Gastroesophageal sphincter (tissue), 4 donors: ENCODE results near the gene CCDC120. TPM values are rescaled to one million over a fixed set of nuclear protein-coding genes. Genes with fewer than 3 reads are reported as not detected.

Experiments
- ATAC-seq: fragments of 150-250 bp; one replicate; pipeline ENCODE4 v1.9.1; 2016; ENCODE audit warnings: mild to moderate bottlenecking, moderate library complexity
- H3K27ac ChIP-seq, 4 donors: fragments of 200-600 bp; sonication (generic) in 3 of 4; 1 replicate in 3 of 4; 2 replicates in 1 of 4; pipeline ENCODE4 v1.5.1; 2016 to 2019
- H3K27me3 ChIP-seq: fragments of 200-600 bp; sonication (generic); one replicate; pipeline ENCODE4 v1.5.1; 2019
- H3K36me3 ChIP-seq, 2 donors: fragments of 200-600 bp; sonication (generic); one replicate each; pipeline ENCODE4 v1.5.1; 2019; ENCODE audit warnings: control low read depth in 1 of 2
- H3K4me1 ChIP-seq, 3 donors: fragments of 200-600 bp; sonication (generic); 1 replicate in 2 of 3; 2 replicates in 1 of 3; pipeline ENCODE4 v1.5.1; 2016 to 2019; ENCODE audit warnings: control low read depth in 2 of 3
- H3K4me3 ChIP-seq, 2 donors: fragments of 200-600 bp; sonication (generic); one replicate each; pipeline ENCODE4 v1.5.1; 2019; ENCODE audit warnings: mild to moderate bottlenecking in 1 of 2, moderate library complexity in 1 of 2
- H3K9me3 ChIP-seq, 3 donors: fragments of 200-600 bp; sonication (generic); one replicate each; pipeline ENCODE4 v1.5.1; 2017 to 2019; ENCODE audit warnings: control low read depth in 2 of 3
- CTCF ChIP-seq, 4 experiments: fragments of 200-600 bp in 2 of 4; fragments of 450-650 bp in 2 of 4; sonication (generic) in 1 of 4; IDR thresholded peaks; one replicate each; pipeline ENCODE4 v1.5.1; 2017 to 2019; ENCODE audit warnings: antibody characterized with exemption in 4 of 4, mild to moderate bottlenecking in 2 of 4, moderate library complexity in 2 of 4
- EP300 ChIP-seq: sonication (generic); formaldehyde crosslinking; IDR thresholded peaks from one replicate; pipeline ENCODE4 v1.6.1; 2017; ENCODE audit warnings: antibody characterized with exemption, mild to moderate bottlenecking
- POLR2A ChIP-seq, 2 donors: fragments of 450-650 bp; IDR thresholded peaks; one replicate each; pipeline ENCODE4 v1.6.1; 2017; ENCODE audit warnings: antibody characterized with exemption in 2 of 2, mild to moderate bottlenecking in 2 of 2, moderate library complexity in 1 of 2
- POLR2AphosphoS5 ChIP-seq: sonication (generic); formaldehyde crosslinking; IDR thresholded peaks from one replicate; pipeline ENCODE4 v1.6.1; 2017; ENCODE audit warnings: antibody characterized with exemption
- WGBS, 2 donors: methylation state at CpG; one replicate each; pipeline ENCODE4 v1.1.5; 2018; ENCODE audit warnings: low coverage in 1 of 2; 5-methylcytosine and 5-hydroxymethylcytosine counted together
- total RNA-seq, 4 donors: library from RNA; depleted of rRNA; stranded (reverse); fragments of >200 nt; gene quantifications; one replicate each; pipeline ENCODE4 v1.1.0, GENCODE V29; 2016

Gene CCDC120
- total RNA-seq, 4 donors from 2014 or later: 1.1 to 4.7 (median 2.5) TPM

- no peaks in the 10 kb centered on the region for H3K36me3 ChIP-seq
- H3K9me3 ChIP-seq: no peaks in the 10 kb centered on the region
- peak overlapping the region; percentile 73 to 93 for H3K4me3 ChIP-seq
- no peak for ATAC-seq
- peaks cover 0 to 14% (median 0%) of the 10 kb centered on the region in 3 donors for H3K4me1 ChIP-seq
- H3K27me3 ChIP-seq: no peaks in the 10 kb centered on the region
- peak overlapping the region; percentile 87 to 89 (median 88) for H3K27ac ChIP-seq
- 77 to 81% methylated on average over 5 of the region's 5 CpGs for WGBS, 2 donors
- no peak for TF ChIP-seq EP300
- TF ChIP-seq CTCF (IDR thresholded peaks at IDR 0.05): no peak
- TF ChIP-seq POLR2AphosphoS5: no peak
- no peak for TF ChIP-seq POLR2A (IDR thresholded peaks at IDR 0.05)
Observed at GRCh38 chrX:49054073-49054762, 4.6 kb upstream of the CCDC120 start.

DNA sequence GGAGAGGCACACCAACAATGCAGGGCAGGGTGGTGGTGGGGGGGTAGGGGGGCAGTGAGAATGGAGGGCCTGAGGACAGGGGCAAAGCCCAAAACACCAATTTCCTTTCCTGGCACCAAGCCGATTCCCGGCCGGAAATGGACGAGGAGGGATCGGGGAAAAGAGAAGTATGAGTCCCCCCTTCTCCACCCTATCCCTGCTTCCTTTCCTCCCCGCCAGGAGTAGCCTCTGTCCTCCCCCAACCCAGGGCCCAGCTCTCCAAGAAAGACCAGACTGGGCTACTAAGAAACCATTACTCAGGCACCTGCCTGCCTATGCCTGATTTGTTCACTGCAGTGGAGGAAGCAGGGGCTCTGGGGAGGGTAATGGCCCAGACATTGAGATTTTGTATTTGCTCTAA is 402 bp downstream of the CCDC120 start:
- no peak for ATAC-seq
- peaks cover 0 to 18% of the 10 kb centered on the region in 2 donors for H3K36me3 ChIP-seq
- H3K27ac ChIP-seq: peak overlapping the region in 3 of 4 donors; percentile 24 to 55 (median 46)

DNA sequence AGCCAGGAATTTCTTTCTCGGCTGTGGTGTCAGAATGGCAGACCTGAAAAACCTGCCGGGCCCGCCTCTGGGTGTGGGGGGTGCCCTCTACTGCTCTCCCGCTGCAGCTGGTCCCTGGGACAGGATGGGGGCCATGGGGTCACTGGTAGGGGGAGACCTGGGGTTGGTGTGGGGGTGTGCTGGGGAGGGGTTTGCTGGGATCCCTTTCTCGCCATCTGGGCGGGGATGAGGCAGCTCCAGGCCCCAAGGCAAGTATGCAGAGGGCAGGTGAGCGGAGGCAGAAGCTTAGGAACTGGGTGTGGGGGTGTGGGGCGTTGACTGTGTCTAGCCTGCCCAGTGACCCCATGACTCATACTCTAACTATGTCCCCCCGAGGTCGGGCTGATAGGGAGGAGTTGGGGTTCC is 884 bp downstream of the CCDC120 start:
- 57% methylated on average over 1 of the region's 10 CpGs; no CpG with 5 or more reads in 1 of the 2 donors for WGBS, 2 donors
- Histone ChIP-seq H3K27ac (peak overlapping the region in 3 of 4 donors; percentile 24 to 55 (median 46)), H3K4me1 (peaks cover 0 to 14% (median 0%) of the 10 kb centered on the region in 3 donors), H3K4me3 (no peak overlapping the region), H3K27me3 (no peaks in the 10 kb centered on the region), H3K36me3 (peaks cover 0 to 23% of the 10 kb centered on the region in 2 donors), H3K9me3 (no peaks in the 10 kb centered on the region)
- ATAC-seq: no peak
- TF ChIP-seq CTCF (IDR thresholded peaks at IDR 0.05): no peak
- TF ChIP-seq EP300: no peak
- TF ChIP-seq POLR2A (IDR thresholded peaks at IDR 0.05): no peak
- no peak for TF ChIP-seq POLR2AphosphoS5

More for the DNA sequence above, 402 bp downstream of the CCDC120 start:
- Histone ChIP-seq H3K9me3 (no peaks in the 10 kb centered on the region), H3K4me1 (peaks cover 0 to 16% (median 0%) of the 10 kb centered on the region in 3 donors), H3K27me3 (no peaks in the 10 kb centered on the region), H3K4me3 (peak overlapping the region in 1 of 2 donors; percentile 10)
- TF ChIP-seq POLR2AphosphoS5 (no peak), EP300 (no peak), CTCF (IDR thresholded peaks at IDR 0.05) (no peak), POLR2A (IDR thresholded peaks at IDR 0.05) (no peak)
- 0 to 77% methylated on average over 1 to 5 of the region's 6 CpGs for WGBS, 2 donors

DNA sequence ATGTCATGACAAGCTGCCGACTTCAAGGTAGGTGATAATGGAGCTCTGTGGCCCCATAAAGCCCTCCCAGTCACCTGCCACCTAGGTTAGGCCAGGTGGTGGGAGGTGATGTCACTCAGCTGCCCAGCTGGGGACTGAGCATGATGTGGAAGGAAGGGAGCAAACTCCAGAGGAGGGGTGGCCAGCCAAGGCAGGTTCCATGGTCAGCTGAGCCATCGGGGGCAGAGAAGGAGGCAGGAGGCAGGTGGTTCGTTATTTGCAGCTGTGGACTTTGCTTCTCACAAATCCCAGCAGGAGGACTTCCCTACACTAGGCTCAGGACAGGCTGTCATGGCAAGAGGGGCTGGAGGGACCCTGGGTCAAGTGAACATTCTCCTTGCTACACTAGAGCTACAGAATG is 2.1 kb downstream of the CCDC120 start:
- ATAC-seq: no peak
- 90% methylated on average over 2 of the region's 3 CpGs; no CpG with 5 or more reads in 1 of the 2 donors for WGBS, 2 donors
- Histone ChIP-seq H3K4me3 (no peak overlapping the region), H3K4me1 (peaks cover 0 to 10% (median 0%) of the 10 kb centered on the region in 3 donors), H3K27me3 (no peaks in the 10 kb centered on the region), H3K36me3 (peaks cover 0 to 35% of the 10 kb centered on the region in 2 donors), H3K9me3 (no peaks in the 10 kb centered on the region), H3K27ac (no peak overlapping the region)
- TF ChIP-seq CTCF (IDR thresholded peaks at IDR 0.05): no peak
- no peak for TF ChIP-seq EP300
- TF ChIP-seq POLR2AphosphoS5: no peak
- TF ChIP-seq POLR2A (IDR thresholded peaks at IDR 0.05): no peak

- Histone ChIP-seq H3K36me3 (peaks cover 0 to 35% of the 10 kb centered on the region in 2 donors), H3K27ac (no peak overlapping the region), H3K4me1 (peaks cover 0 to 10% (median 0%) of the 10 kb centered on the region in 3 donors), H3K9me3 (no peaks in the 10 kb centered on the region), H3K27me3 (no peaks in the 10 kb centered on the region), H3K4me3 (no peak overlapping the region)
- no peak for TF ChIP-seq EP300
- no peak for TF ChIP-seq POLR2A (IDR thresholded peaks at IDR 0.05)
- no peak for TF ChIP-seq CTCF (IDR thresholded peaks at IDR 0.05)
- no peak for TF ChIP-seq POLR2AphosphoS5
- ATAC-seq: no peak
- 80% methylated on average over 1 of the region's 7 CpGs; no CpG with 5 or more reads in 1 of the 2 donors for WGBS, 2 donors
Observed at GRCh38 chrX:49061490-49061889, 2.7 kb downstream of the CCDC120 start.
